LoVo (cell line): ENCODE data around the gene FSTL3.
"Not testable (repeated sequence)": the region's sequence is repeated elsewhere in the genome, so short reads cannot be mapped to it uniquely, and the experiment has no call there.

ENCODE experiments used
- DNase-seq: peaks from one replicate; pipeline ENCODE4 v3.0.0-alpha.2; 2016; ENCODE audit warnings: low spot score

The FSTL3 gene

GRCh38 chr19:661427-662196, 14.6 kb upstream of the FSTL3 start:
- DNase-seq: no peak

- DNase-seq: peak; percentile 43
Observed at GRCh38 chr19:662207-662961, 13.8 kb upstream of the FSTL3 start.

- peak; percentile 92 for DNase-seq
Observed at GRCh38 chr19:662962-663681, 13.1 kb upstream of the FSTL3 start, which contains the start of gene RNF126. Gene RNF126 (minus strand): TSS chr19:663214. CDS start chr19:663121, 93 bp downstream.

- DNase-seq: no peak
Observed at GRCh38 chr19:663682-664117, 12.5 kb upstream of the FSTL3 start.

GRCh38 chr19:664913-665443, 11.2 kb upstream of the FSTL3 start:
- peak; percentile 73 for DNase-seq

- not testable (repeated sequence) for DNase-seq
Observed at GRCh38 chr19:666985-667573, 9.1 kb upstream of the FSTL3 start.

- DNase-seq: peak; percentile 49
Observed at GRCh38 chr19:668675-669434, 7.3 kb upstream of the FSTL3 start.

- no peak for DNase-seq
Observed at GRCh38 chr19:670609-671075, 5.5 kb upstream of the FSTL3 start.

GRCh38 chr19:674282-675151, 1.7 kb upstream of the FSTL3 start:
- DNase-seq: no peak

- no peak for DNase-seq
Observed at GRCh38 chr19:676007-676338, 219 bp upstream of the FSTL3 start.

- DNase-seq: peak; percentile 77
Observed at GRCh38 chr19:677201-677600, 1.0 kb downstream of the FSTL3 start.

GRCh38 chr19:677601-678436, 1.6 kb downstream of the FSTL3 start:
- peak; percentile 34 for DNase-seq

GRCh38 chr19:678791-679388, 2.7 kb downstream of the FSTL3 start:
- DNase-seq: no peak

- DNase-seq: peak; percentile 48
Observed at GRCh38 chr19:679418-680286, 3.5 kb downstream of the FSTL3 start.

GRCh38 chr19:680287-681028, 4.3 kb downstream of the FSTL3 start:
- DNase-seq: peak; percentile 95

- no peak for DNase-seq
Observed at GRCh38 chr19:681029-682019, 5.1 kb downstream of the FSTL3 start.
